EH (cell line): ENCODE measurements around the gene GALNT18.

Source experiments
- DNase-seq: peaks from one replicate; pipeline ENCODE4 v3.0.0-alpha.2; 2015; ENCODE audit warnings: low read depth

Gene GALNT18

GRCh38 chr11:11239959-11240358, 381.8 kb downstream of the GALNT18 start:
- no peak for DNase-seq

- DNase-seq = no peak
Measured at GRCh38 chr11:11237070-11237832, 384.6 kb downstream of the GALNT18 start.

- DNase-seq = no peak
Measured at GRCh38 chr11:11236498-11237059, 385.2 kb downstream of the GALNT18 start.

- DNase-seq = no peak
Measured at GRCh38 chr11:11231763-11232162, 390.0 kb downstream of the GALNT18 start.

GRCh38 chr11:11230802-11231562, 390.8 kb downstream of the GALNT18 start:
- no peak for DNase-seq

- no peak for DNase-seq
Measured at GRCh38 chr11:11230087-11230486, 391.7 kb downstream of the GALNT18 start.

GRCh38 chr11:11229647-11230046, 392.2 kb downstream of the GALNT18 start:
- no peak for DNase-seq

GRCh38 chr11:11227296-11228085, 394.3 kb downstream of the GALNT18 start:
- no peak for DNase-seq
